GM12891 (cell line): ENCODE measurements around the gene PSMG2.
"Not testable (repeated sequence)": the region's sequence is repeated elsewhere in the genome, so short reads cannot be mapped to it uniquely, and the experiment has no call there.

Source experiments
- DNase-seq: peaks from one replicate; pipeline ENCODE4 v3.0.0; 2011; ENCODE audit warnings: low spot score; ENCODE audit not compliant: insufficient read length
- FAIRE-seq: peaks from 2 replicates; lab custom pipeline; 2011; peaks lifted over from hg19 to GRCh38; lab: Jason Lieb, UNC
- PAX5 ChIP-seq: IDR thresholded peaks from 2 replicates; pipeline ENCODE4 v1.6.1; 2011; ENCODE audit warnings: low read length, moderate library complexity, mild to moderate bottlenecking; ENCODE audit not compliant: insufficient read depth, severe bottlenecking
- POLR2A ChIP-seq: IDR thresholded peaks from 2 replicates; pipeline ENCODE4 v1.6.1; 2011; ENCODE audit warnings: low read depth, low read length, control low read depth
- POLR2AphosphoS5 ChIP-seq: IDR thresholded peaks from 2 replicates; pipeline ENCODE4 v1.6.1; 2011; ENCODE audit warnings: low read depth, low read length, control low read depth
- POU2F2 ChIP-seq: IDR thresholded peaks from 2 replicates; pipeline ENCODE4 v1.6.1; 2011; ENCODE audit warnings: low read depth, mild to moderate bottlenecking, control low read depth, low read length, moderate library complexity
- SPI1 ChIP-seq: IDR thresholded peaks from 2 replicates; pipeline ENCODE4 v1.6.1; 2011; ENCODE audit warnings: low read depth, low read length, control low read depth
- TAF1 ChIP-seq: IDR thresholded peaks from 2 replicates; pipeline ENCODE4 v1.6.1; 2011; ENCODE audit warnings: low read depth, low read length, control low read depth

The PSMG2 gene

GRCh38 chr18:12747530-12748315 is 44.9 kb downstream of the PSMG2 start:
- DNase-seq (no peak), FAIRE-seq (no peak)
- no peak for TF ChIP-seq SPI1
- TF ChIP-seq PAX5: no peak
- TF ChIP-seq TAF1: no peak
- TF ChIP-seq POU2F2: no peak
- TF ChIP-seq POLR2AphosphoS5: no peak
- TF ChIP-seq POLR2A: no peak

GRCh38 chr18:12748671-12749070 is 45.8 kb downstream of the PSMG2 start:
- DNase-seq (no peak), FAIRE-seq (no peak)
- TF ChIP-seq PAX5: no peak
- no peak for TF ChIP-seq TAF1
- no peak for TF ChIP-seq SPI1
- no peak for TF ChIP-seq POLR2A
- TF ChIP-seq POU2F2: no peak
- TF ChIP-seq POLR2AphosphoS5: no peak

- FAIRE-seq (no peak), DNase-seq (no peak)
Measured at GRCh38 chr18:12749121-12749520, 46.3 kb downstream of the PSMG2 start.

GRCh38 chr18:12750076-12750714 is 47.4 kb downstream of the PSMG2 start:
- TF ChIP-seq POLR2AphosphoS5 (no peak), TAF1 (no peak), SPI1 (no peak), POLR2A (no peak), POU2F2 (no peak), PAX5 (no peak)
- DNase-seq (no peak), FAIRE-seq (no peak)

More at GRCh38 chr18:12749121-12749520, 46.3 kb downstream of the PSMG2 start:
- TF ChIP-seq PAX5 (no peak), POLR2AphosphoS5 (no peak), POLR2A (no peak), SPI1 (no peak), POU2F2 (no peak), TAF1 (no peak)

GRCh38 chr18:12750715-12751502 is 48.1 kb downstream of the PSMG2 start:
- FAIRE-seq (no peak), DNase-seq (no peak)
- TF ChIP-seq POLR2A (no peak), POU2F2 (no peak), TAF1 (no peak), SPI1 (no peak), PAX5 (no peak), POLR2AphosphoS5 (no peak)

GRCh38 chr18:12751503-12751884 is 48.7 kb downstream of the PSMG2 start:
- no peak for TF ChIP-seq POU2F2
- TF ChIP-seq POLR2A: no peak
- TF ChIP-seq SPI1: no peak
- TF ChIP-seq PAX5: no peak
- TF ChIP-seq POLR2AphosphoS5: no peak
- TF ChIP-seq TAF1: no peak
- DNase-seq (no peak), FAIRE-seq (no peak)

GRCh38 chr18:12751891-12752290 is 49.0 kb downstream of the PSMG2 start:
- no peak for FAIRE-seq
- no peak for DNase-seq
- TF ChIP-seq POU2F2 (no peak), TAF1 (no peak), POLR2A (no peak), SPI1 (no peak), POLR2AphosphoS5 (no peak), PAX5 (no peak)

- FAIRE-seq (no peak), DNase-seq (no peak)
- no peak for TF ChIP-seq POLR2A
- TF ChIP-seq POLR2AphosphoS5: no peak
- no peak for TF ChIP-seq SPI1
- no peak for TF ChIP-seq TAF1
- no peak for TF ChIP-seq PAX5
- no peak for TF ChIP-seq POU2F2
Measured at GRCh38 chr18:12754511-12754910, 51.7 kb downstream of the PSMG2 start.

- FAIRE-seq: not testable (repeated sequence)
Measured at GRCh38 chr18:12755606-12756005, 52.8 kb downstream of the PSMG2 start.

GRCh38 chr18:12756619-12757239 is 53.9 kb downstream of the PSMG2 start:
- DNase-seq, FAIRE-seq: not testable (repeated sequence)

More at GRCh38 chr18:12755606-12756005, 52.8 kb downstream of the PSMG2 start:
- not testable (repeated sequence) for DNase-seq

GRCh38 chr18:12758566-12758965 is 55.7 kb downstream of the PSMG2 start:
- FAIRE-seq, DNase-seq: not testable (repeated sequence)
